DOHH2 (cell line): Measurements from ENCODE around the gene SLC9A5.

Experiments used
- CTCF ChIP-seq: fragments of 200-600 bp; sonication (generic); IDR thresholded peaks from one replicate; pipeline ENCODE4 v1.5.1; 2014; ENCODE audit warnings: antibody characterized with exemption, mild to moderate bottlenecking, low read depth, low read length; ENCODE audit not compliant: poor library complexity, severe bottlenecking
- EZH2phosphoT487 ChIP-seq: fragments of 200-600 bp; sonication (generic); IDR thresholded peaks from 2 replicates; pipeline ENCODE4 v1.6.1; 2017; ENCODE audit warnings: borderline replicate concordance, mild to moderate bottlenecking, antibody characterized with exemption, low read length, moderate library complexity, mixed read lengths

- no peak for TF ChIP-seq CTCF
- TF ChIP-seq EZH2phosphoT487: peak; percentile 58; the same call in 1 of the 2 replicates
Measured at GRCh38 chr16:67248073-67248400, 742 bp upstream of the SLC9A5 start.
